HT-29 (cell line): ENCODE results near the gene SAC3D1. TPM values are rescaled to one million over a fixed set of nuclear protein-coding genes. Genes with fewer than 3 reads are reported as not detected.

Source experiments
- DNase-seq: peaks from one replicate; pipeline ENCODE4 v3.0.0-alpha.2; 2015; ENCODE audit warnings: low spot score
- total RNA-seq: library from RNA; depleted of rRNA; stranded (reverse); fragments of >200 nt; shearing (Covaris generic); gene quantifications from 2 replicates; pipeline ENCODE4 v1.2.3, GENCODE V29; 2014

SAC3D1 gene
- total RNA-seq, 1 experiment from 2014 or later: 52.4 TPM

- DNase-seq: no peak
Observed at GRCh38 chr11:65059959-65060824, 19.2 kb downstream of the SAC3D1 start.

GRCh38 chr11:65060913-65061408 lies 20.0 kb downstream of the SAC3D1 start:
- DNase-seq: peak; percentile 34

DNA sequence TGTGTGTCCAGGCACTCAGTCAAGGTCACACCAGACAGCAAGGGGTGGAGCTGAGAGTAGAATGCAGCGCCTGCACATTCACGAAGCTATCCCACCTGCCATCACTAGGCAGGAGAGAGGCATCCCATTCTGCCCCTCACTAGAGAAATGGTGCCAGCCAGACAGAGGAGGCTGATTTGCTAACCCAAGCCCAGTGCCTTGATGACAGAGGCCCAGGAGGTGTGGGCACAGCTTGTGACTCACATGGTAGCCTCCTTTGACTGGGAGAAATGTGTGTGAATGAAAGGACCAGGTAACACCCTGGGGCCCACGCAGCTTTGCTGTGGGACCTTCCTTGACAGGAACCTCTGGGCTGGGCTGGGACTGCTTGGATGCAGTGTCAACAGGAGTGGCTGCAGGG lies 22.5 kb downstream of the SAC3D1 start:
- no peak for DNase-seq

DNA sequence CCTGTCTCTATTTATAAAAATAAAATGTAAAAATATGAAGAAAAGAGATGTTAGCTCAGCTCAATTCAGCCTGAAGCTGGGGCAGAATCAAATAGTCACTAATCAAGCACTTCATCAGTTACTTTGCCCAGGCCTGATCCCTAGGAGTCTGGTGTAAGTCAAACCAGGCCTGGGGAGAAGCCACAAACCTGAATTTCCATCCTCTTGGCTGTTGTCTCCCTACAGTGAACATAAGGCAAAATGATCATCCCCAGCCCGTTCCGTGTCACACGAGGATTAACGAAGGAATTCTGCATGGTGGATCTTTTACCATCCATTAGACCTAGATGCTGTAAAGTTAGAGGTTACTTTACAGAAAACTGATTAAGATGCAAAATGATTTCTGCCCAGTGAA lies 23.8 kb downstream of the SAC3D1 start:
- no peak for DNase-seq

DNA sequence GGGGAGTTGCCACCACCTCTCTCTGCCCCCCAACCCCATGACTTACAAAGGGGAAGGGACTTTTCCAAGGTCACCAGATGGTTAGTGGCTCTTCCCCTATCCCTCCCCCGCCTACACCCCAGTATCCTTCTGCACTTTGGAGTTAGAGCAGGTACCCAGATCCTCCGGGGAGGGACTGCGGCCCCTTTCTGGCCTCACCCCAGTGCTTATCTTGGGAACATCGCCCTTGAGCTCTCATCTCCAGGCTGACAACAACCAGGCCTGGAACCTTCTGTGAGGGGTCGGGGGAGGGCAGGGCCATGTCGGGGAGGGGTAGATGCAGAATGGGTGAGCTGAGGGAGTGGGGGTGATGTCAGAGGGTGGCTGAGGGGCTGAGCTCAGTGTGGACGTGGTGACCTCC lies 24.8 kb downstream of the SAC3D1 start:
- DNase-seq: no peak

- no peak for DNase-seq
Observed at GRCh38 chr11:65066315-65066714, 25.3 kb downstream of the SAC3D1 start.

DNA sequence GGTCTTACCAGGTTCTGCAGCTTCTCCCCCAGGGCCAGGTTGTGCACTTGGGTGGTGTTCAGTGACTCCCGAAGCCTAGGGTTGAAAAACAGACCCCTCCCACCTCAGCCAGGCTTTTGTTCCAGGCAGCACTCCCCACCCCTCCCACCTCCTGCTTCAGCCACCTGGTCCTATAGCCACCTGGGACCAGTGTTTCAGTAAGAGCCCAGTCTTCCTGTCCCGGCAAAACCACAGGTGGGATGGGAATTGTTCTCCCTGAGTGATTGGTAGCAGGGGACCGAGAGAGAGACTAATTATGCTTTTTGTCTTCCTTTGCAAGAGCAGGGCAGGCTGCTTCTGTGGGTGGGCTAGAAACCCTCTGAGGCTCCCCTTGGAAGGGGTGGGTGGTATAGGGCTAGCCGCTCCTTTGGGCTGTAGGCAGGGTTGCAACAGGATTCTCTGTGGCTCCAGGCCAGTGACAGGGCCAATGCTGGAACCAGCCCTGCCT lies 25.8 kb downstream of the SAC3D1 start:
- DNase-seq: no peak

DNA sequence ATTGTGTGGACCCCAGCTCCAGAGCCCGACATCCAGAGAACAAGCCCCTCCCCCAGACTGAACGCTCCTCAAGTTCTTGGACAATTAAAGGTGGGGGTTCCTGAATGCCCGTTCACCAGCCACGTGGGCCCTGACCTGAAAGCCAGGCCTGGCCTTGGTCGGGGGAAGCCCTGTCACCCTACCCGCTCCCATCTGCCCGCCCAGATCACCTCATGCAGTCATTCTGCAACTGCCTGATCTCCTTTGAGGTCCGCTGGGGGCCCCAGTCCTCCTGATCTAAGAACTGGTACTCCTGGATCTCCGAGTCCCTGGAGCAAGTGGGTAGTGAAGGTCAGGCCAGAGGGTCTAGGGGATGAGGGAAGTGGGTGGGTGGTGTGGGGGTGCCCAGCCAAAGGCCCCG lies 26.4 kb downstream of the SAC3D1 start:
- no peak for DNase-seq

DNA sequence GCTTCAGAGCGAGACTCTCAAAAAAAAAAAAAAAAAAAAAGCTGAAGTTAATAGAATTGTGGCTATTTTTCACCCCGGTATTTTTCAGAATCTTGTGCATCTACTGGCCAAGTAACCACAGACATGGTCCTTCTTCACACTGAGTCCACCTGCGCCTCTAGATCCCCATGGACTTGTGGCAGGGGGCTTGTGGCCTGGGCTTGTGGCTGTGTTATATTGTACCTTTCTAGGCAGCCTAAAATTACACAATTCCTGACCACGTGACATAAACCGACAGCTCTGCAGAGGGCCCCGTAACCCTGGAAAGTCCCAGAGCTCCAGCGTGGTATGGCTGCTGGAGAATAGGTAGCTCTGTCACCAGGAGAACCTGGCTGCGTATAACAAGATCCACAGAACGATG lies 28.2 kb downstream of the SAC3D1 start:
- no peak for DNase-seq

- no peak for DNase-seq
Observed at GRCh38 chr11:65071907-65072630, 31.1 kb downstream of the SAC3D1 start.

DNA sequence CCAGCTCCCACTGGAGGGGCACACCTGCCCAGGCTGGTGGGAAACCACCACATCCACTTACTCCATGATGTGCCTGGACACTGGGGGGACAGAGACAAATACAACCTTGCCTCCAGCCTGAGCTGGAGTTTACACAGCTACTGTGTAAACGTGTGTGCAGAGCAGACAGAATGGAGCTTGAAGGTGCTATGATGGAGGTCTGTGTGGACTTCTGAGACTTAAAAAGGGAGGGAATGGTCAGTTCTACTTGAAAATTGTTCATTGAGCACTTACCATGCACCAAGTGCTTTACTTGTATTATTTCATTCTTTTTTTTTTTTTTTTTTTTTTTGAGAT lies 31.6 kb downstream of the SAC3D1 start:
- DNase-seq: no peak

- DNase-seq: no peak
Observed at GRCh38 chr11:65077451-65077850, 36.4 kb downstream of the SAC3D1 start.

DNA sequence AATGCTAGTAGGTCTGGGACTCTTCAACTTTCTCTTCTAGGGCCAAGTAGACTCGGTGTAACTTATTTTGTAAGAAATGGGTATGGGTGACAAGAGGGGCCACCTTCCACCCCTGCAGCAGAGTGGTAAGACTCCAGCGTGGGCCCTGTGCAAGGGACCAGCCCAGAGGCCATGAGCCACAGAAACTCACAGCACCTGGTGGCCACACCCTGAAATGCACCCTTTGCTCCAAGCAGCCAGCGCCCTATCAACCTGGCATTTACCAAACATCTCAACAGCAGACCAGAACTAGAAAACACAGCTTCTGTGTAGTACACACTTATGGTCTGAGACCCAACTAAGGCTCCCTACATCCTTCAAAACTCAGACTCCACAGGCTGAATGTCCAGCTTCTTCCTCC lies 37.1 kb downstream of the SAC3D1 start:
- DNase-seq: peak; percentile 78

GRCh38 chr11:65078786-65079342 lies 37.9 kb downstream of the SAC3D1 start:
- DNase-seq: no peak

GRCh38 chr11:65083134-65083833 lies 42.3 kb downstream of the SAC3D1 start:
- DNase-seq: peak; percentile 26

DNA sequence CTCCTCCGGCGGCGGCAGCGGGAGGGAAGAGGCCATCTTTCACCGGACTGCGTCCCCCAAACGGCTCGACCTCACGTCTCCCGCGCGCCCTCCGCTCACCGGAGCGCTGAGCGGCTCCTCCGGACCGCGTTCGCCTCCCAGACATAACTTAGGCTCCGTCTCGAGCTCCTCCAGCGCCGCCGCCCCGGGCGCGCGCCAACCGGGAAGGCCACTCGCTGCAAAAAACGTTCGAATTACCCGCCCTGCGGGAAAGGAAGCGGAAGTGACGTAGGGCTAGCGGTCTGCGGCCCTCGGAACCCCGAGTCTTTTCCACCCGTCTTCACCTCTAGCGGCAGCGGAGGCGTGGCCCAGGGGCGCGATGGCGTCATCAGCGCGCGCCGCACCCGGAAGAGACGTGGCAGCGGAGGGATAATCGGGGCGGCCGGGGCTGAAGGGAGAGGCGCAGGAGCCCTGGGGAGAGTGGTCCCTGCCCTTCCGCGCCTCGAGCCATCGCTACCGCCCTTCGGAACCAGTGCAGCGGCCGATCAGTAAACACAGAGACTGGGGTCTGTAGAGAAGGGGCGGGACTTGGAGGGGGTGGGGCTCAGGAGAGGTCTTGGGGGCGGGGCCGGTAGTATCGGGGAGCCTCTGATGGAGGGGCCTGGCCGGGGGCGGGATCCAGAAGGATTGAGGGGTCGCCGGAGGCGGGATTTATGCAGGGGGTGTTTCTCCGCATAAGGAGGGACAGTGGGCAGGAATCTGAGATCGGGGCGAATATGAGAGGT lies 43.0 kb downstream of the SAC3D1 start, which contains the start of the genes CDCA5 and ZFPL1:
CDCA5 (minus strand) TSS at position 207 of the 764 bp plus-strand sequence; CDS start at position 145, 62 bp downstream.
ZFPL1 (plus strand) TSS at position 389 of the 764 bp plus-strand sequence. CDS start 477 bp downstream, outside the sequence.
- DNase-seq: peak; percentile 98

GRCh38 chr11:65084598-65085375 lies 43.8 kb downstream of the SAC3D1 start:
- no peak for DNase-seq

GRCh38 chr11:65085446-65085845 lies 44.4 kb downstream of the SAC3D1 start:
- DNase-seq: no peak

DNA sequence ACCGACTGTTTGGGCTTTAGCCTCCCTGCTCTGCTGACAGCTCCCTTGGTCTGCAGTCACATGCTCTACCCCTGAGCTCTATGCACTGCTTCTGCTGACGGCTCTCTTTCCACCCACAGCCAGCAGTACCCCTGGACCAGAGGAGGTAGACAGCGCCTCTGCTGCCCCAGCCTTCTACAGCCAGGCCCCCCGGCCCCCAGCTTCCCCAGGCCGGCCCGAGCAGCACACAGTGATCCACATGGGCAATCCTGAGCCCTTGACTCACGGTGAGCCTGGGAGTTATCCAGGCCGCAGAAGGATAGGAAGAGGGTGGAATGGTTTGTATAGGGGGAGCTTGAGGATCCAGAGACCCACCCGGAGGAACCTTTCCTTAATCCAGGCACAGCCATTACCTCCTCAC lies 45.8 kb downstream of the SAC3D1 start:
- DNase-seq: no peak

DNA sequence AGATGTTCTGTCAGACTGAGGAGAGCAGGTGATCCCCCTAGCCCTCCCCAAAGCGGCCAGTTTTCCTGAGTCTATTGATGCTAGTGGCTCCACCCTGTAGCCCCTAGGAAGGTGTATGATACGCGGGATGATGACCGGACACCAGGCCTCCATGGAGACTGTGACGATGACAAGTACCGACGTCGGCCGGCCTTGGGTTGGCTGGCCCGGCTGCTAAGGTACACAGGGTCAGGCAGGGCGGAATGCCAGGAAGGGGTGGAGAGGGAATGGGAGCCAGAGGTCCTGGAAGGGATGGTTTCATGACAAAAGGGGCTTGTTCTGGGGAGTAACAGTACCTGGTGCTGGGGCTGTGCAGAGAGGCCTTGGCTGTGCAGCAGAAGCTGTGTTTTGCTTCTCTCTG lies 46.2 kb downstream of the SAC3D1 start:
- DNase-seq: no peak
